Liver (tissue), 9 donors: ENCODE measurements around the gene IRAG1. TPM values are rescaled to one million over a fixed set of nuclear protein-coding genes. Genes with fewer than 3 reads are reported as not detected.

Experiments
- DNase-seq: peaks from one replicate; pipeline ENCODE4 v3.0.0-alpha.2; 2017; ENCODE audit warnings: low spot score
- H3K27ac ChIP-seq, 2 donors: one replicate each; pipeline ENCODE4 v1.7.0; 2013; ENCODE audit warnings: inconsistent platforms in 2 of 2, low read length in 2 of 2, control low read depth in 1 of 2, low read depth in 1 of 2, mild to moderate bottlenecking in 1 of 2
- H3K27me3 ChIP-seq, 4 donors: one replicate each; pipeline versions ENCODE4 v1.6.1 to v1.7.0; 2013; ENCODE audit warnings: low read length in 3 of 4, inconsistent platforms in 1 of 4, mild to moderate bottlenecking in 1 of 4, moderate library complexity in 1 of 4; ENCODE audit not compliant: control insufficient read depth in 4 of 4, insufficient read depth in 4 of 4
- H3K36me3 ChIP-seq, 4 donors: one replicate each; pipeline versions ENCODE4 v1.6.1 to v1.7.0; 2013; ENCODE audit warnings: low read length in 3 of 4, mild to moderate bottlenecking in 3 of 4, low read depth in 1 of 4, moderate library complexity in 1 of 4; ENCODE audit not compliant: control insufficient read depth in 4 of 4, insufficient read depth in 3 of 4
- H3K4me1 ChIP-seq, 4 donors: one replicate each; pipeline versions ENCODE4 v1.6.1 to v1.7.0; 2013; ENCODE audit warnings: low read length in 3 of 4, mild to moderate bottlenecking in 3 of 4, moderate library complexity in 1 of 4; ENCODE audit not compliant: control insufficient read depth in 4 of 4, insufficient read depth in 4 of 4
- H3K4me3 ChIP-seq, 3 donors: one replicate each; pipeline versions ENCODE4 v1.6.1 to v1.7.0; 2013; ENCODE audit warnings: low read length in 3 of 3, control low read depth in 1 of 3, low read depth in 1 of 3, mild to moderate bottlenecking in 1 of 3
- H3K9ac ChIP-seq, 2 donors: one replicate each; pipeline ENCODE4 v1.7.0; 2013; ENCODE audit warnings: low read length in 2 of 2, mild to moderate bottlenecking in 2 of 2, moderate library complexity in 2 of 2, control low read depth in 1 of 2, low read depth in 1 of 2
- H3K9me3 ChIP-seq, 4 donors: one replicate each; pipeline versions ENCODE4 v1.6.1 to v1.7.0; 2013; ENCODE audit warnings: low read length in 3 of 4; ENCODE audit not compliant: control insufficient read depth in 4 of 4
- ATF3 ChIP-seq: IDR thresholded peaks from 2 replicates; pipeline ENCODE4 v1.6.1; 2016; ENCODE audit warnings: antibody characterized with exemption
- EGR1 ChIP-seq, 2 donors: IDR thresholded peaks; 2 replicates each; pipeline ENCODE4 v1.6.1; 2016 to 2018; ENCODE audit warnings: antibody characterized with exemption in 2 of 2, low read depth in 2 of 2
- FOXA1 ChIP-seq: IDR thresholded peaks from 2 replicates; pipeline ENCODE4 v1.6.1; 2016; ENCODE audit warnings: antibody characterized with exemption
- FOXA2 ChIP-seq: IDR thresholded peaks from 2 replicates; pipeline ENCODE4 v1.6.1; 2016; ENCODE audit warnings: antibody characterized with exemption
- GABPA ChIP-seq, 2 donors: IDR thresholded peaks in 1 of 2; conservative IDR thresholded peaks in 1 of 2; 2 replicates each; pipeline ENCODE4 v1.6.1; 2016; ENCODE audit warnings: antibody characterized with exemption in 2 of 2, mild to moderate bottlenecking in 1 of 2, moderate library complexity in 1 of 2
- HNF4A ChIP-seq, 2 donors: conservative IDR thresholded peaks; 2 replicates each; pipeline ENCODE4 v1.6.1; 2016; ENCODE audit warnings: antibody characterized with exemption in 2 of 2, mild to moderate bottlenecking in 2 of 2
- HNF4G ChIP-seq: IDR thresholded peaks from 2 replicates; pipeline ENCODE4 v1.6.1; 2016; ENCODE audit warnings: antibody characterized with exemption
- JUND ChIP-seq, 2 donors: IDR thresholded peaks; 2 replicates each; pipeline ENCODE4 v1.6.1; 2016; ENCODE audit warnings: antibody characterized with exemption in 2 of 2
- NR2F2 ChIP-seq: IDR thresholded peaks from 2 replicates; pipeline ENCODE4 v1.6.1; 2016; ENCODE audit warnings: antibody characterized with exemption
- RAD21 ChIP-seq, 2 donors: IDR thresholded peaks; 2 replicates each; pipeline ENCODE4 v1.6.1; 2016; ENCODE audit warnings: antibody characterized with exemption in 2 of 2, mild to moderate bottlenecking in 2 of 2
- RXRA ChIP-seq, 2 donors: IDR thresholded peaks; 2 replicates each; pipeline ENCODE4 v1.6.1; 2017 to 2018; ENCODE audit warnings: antibody characterized with exemption in 2 of 2, mild to moderate bottlenecking in 1 of 2
- SP1 ChIP-seq: IDR thresholded peaks from 2 replicates; pipeline ENCODE4 v1.6.1; 2018; ENCODE audit warnings: antibody characterized with exemption, mild to moderate bottlenecking
- TAF1 ChIP-seq: conservative IDR thresholded peaks from 2 replicates; pipeline ENCODE4 v1.6.1; 2016; ENCODE audit warnings: antibody characterized with exemption, mild to moderate bottlenecking
- YY1 ChIP-seq: IDR thresholded peaks from 2 replicates; pipeline ENCODE4 v1.6.1; 2016; ENCODE audit warnings: antibody characterized with exemption, mild to moderate bottlenecking
- ZBTB33 ChIP-seq: IDR thresholded peaks from 2 replicates; pipeline ENCODE4 v1.6.1; 2016; ENCODE audit warnings: antibody characterized with exemption
- WGBS: extraction: QIAGEN DNeasy Blood & Tissue Kit; methylation state at CpG from one replicate; pipeline ENCODE4 v1.1.7; 2013; 5-methylcytosine and 5-hydroxymethylcytosine counted together
- polyA plus RNA-seq, 2 donors: library from polyadenylated mRNA; stranded (reverse) in 1 of 2; unstranded in 1 of 2; fragments of 200-250 nt in 1 of 2; fragments of >200 nt in 1 of 2; fragmentation: Nextera tagmentation in 1 of 2; extraction: Ambion mirVana in 1 of 2; gene quantifications; one replicate each; pipeline versions ENCODE4 v1.2.1 to v1.2.3, GENCODE V29; 2013 to 2015
- total RNA-seq, 2 donors: library from RNA; depleted of rRNA; stranded (reverse); fragments of >200 nt; gene quantifications; one replicate each; pipeline ENCODE4 v1.2.3, GENCODE V29; 2014
- TF ChIP-seq, protein P1 (sequence below): IDR thresholded peaks from 2 replicates; pipeline ENCODE4 v1.6.1; 2016; ENCODE audit warnings: antibody characterized with exemption
- TF ChIP-seq, protein P2 (sequence below): fragments of 150-350 bp; IDR thresholded peaks from 2 replicates; pipeline ENCODE4 v1.5.1; 2017; ENCODE audit warnings: improper control_type of control experiment, low read depth, low read length; ENCODE audit not compliant: missing input control
- TF ChIP-seq, protein P3 (sequence below): IDR thresholded peaks from 2 replicates; pipeline ENCODE4 v1.6.1; 2016; ENCODE audit warnings: antibody characterized with exemption, mild to moderate bottlenecking
- donor health status: healthy.
- donor health status: healthy.
- donor health status: healthy.
- donor health status: healthy.
- donor health status: healthy.

Gene IRAG1
- total and polyA plus RNA-seq, 4 donors = 0.29 to 4.4 (median 2.0) TPM

DNA sequence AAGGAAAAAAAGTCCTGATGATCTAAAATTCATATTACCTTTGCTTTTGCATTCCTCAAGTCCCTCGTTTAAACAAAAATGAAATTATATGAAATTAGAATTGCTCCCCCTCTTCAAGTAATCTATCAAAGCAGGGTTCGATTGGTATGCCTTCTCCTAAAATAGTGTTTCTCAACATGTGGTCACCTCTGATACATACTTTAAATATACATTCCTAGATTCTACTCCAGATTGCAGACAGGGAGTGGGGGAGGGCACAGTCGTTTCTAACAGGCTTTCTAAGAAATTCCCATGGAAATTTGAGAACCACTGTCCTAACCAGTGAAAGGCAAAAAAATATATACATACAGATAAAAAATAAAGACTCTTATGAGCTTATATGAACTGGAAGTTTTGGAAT lies 22.6 kb upstream of the IRAG1 start:
- H3K9ac ChIP-seq = no peak overlapping the region
- no peak for TF ChIP-seq EGR1 (IDR thresholded peaks at IDR 0.05; ENCODE audit: low read depth in 2 of 2)
- no peak for TF ChIP-seq ZBTB33
- TF ChIP-seq RAD21 (IDR thresholded peaks at IDR 0.05) = no peak
- 53% methylated on average over 3 of the region's 3 CpGs for WGBS
- no peaks in the 10 kb centered on the region for H3K4me1 ChIP-seq
- H3K27me3 ChIP-seq = no peaks in the 10 kb centered on the region
- H3K4me3 ChIP-seq = no peak overlapping the region
- H3K9me3 ChIP-seq = no peaks in the 10 kb centered on the region
- no peaks in the 10 kb centered on the region for H3K36me3 ChIP-seq
- H3K27ac ChIP-seq = no peak overlapping the region
- no peak for DNase-seq

- DNase-seq = no peak
- no peaks in the 10 kb centered on the region for H3K36me3 ChIP-seq
- no peaks in the 10 kb centered on the region for H3K9me3 ChIP-seq
- TF ChIP-seq RAD21 (IDR thresholded peaks at IDR 0.05) (no peak), RXRA (IDR thresholded peaks at IDR 0.05) (no peak), EGR1 (IDR thresholded peaks at IDR 0.05; ENCODE audit: low read depth in 2 of 2) (no peak), FOXA1 (no peak), FOXA2 (no peak), NR2F2 (no peak), HNF4G (no peak), YY1 (no peak), GABPA (IDR thresholded peaks at IDR 0.05 in 1 of 2, conservative IDR thresholded peaks at IDR 0.05 in 1 of 2) (no peak), HNF4A (conservative IDR thresholded peaks at IDR 0.05) (no peak), ATF3 (no peak), SP1 (no peak), JUND (IDR thresholded peaks at IDR 0.05) (no peak), TAF1 (no peak), ZBTB33 (no peak)
- TF ChIP-seq, protein P1, sequence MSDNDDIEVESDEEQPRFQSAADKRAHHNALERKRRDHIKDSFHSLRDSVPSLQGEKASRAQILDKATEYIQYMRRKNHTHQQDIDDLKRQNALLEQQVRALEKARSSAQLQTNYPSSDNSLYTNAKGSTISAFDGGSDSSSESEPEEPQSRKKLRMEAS = no peak
- TF ChIP-seq, protein P2, sequence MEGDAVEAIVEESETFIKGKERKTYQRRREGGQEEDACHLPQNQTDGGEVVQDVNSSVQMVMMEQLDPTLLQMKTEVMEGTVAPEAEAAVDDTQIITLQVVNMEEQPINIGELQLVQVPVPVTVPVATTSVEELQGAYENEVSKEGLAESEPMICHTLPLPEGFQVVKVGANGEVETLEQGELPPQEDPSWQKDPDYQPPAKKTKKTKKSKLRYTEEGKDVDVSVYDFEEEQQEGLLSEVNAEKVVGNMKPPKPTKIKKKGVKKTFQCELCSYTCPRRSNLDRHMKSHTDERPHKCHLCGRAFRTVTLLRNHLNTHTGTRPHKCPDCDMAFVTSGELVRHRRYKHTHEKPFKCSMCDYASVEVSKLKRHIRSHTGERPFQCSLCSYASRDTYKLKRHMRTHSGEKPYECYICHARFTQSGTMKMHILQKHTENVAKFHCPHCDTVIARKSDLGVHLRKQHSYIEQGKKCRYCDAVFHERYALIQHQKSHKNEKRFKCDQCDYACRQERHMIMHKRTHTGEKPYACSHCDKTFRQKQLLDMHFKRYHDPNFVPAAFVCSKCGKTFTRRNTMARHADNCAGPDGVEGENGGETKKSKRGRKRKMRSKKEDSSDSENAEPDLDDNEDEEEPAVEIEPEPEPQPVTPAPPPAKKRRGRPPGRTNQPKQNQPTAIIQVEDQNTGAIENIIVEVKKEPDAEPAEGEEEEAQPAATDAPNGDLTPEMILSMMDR = no peak
- TF ChIP-seq, protein P3, sequence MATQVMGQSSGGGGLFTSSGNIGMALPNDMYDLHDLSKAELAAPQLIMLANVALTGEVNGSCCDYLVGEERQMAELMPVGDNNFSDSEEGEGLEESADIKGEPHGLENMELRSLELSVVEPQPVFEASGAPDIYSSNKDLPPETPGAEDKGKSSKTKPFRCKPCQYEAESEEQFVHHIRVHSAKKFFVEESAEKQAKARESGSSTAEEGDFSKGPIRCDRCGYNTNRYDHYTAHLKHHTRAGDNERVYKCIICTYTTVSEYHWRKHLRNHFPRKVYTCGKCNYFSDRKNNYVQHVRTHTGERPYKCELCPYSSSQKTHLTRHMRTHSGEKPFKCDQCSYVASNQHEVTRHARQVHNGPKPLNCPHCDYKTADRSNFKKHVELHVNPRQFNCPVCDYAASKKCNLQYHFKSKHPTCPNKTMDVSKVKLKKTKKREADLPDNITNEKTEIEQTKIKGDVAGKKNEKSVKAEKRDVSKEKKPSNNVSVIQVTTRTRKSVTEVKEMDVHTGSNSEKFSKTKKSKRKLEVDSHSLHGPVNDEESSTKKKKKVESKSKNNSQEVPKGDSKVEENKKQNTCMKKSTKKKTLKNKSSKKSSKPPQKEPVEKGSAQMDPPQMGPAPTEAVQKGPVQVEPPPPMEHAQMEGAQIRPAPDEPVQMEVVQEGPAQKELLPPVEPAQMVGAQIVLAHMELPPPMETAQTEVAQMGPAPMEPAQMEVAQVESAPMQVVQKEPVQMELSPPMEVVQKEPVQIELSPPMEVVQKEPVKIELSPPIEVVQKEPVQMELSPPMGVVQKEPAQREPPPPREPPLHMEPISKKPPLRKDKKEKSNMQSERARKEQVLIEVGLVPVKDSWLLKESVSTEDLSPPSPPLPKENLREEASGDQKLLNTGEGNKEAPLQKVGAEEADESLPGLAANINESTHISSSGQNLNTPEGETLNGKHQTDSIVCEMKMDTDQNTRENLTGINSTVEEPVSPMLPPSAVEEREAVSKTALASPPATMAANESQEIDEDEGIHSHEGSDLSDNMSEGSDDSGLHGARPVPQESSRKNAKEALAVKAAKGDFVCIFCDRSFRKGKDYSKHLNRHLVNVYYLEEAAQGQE = no peak
- no peak overlapping the region for H3K9ac ChIP-seq
- no peaks in the 10 kb centered on the region for H3K4me1 ChIP-seq
- WGBS = 76% methylated on average over 4 of the region's 4 CpGs
- no peak overlapping the region for H3K27ac ChIP-seq
- no peak overlapping the region for H3K4me3 ChIP-seq
- H3K27me3 ChIP-seq = no peaks in the 10 kb centered on the region
Measured at GRCh38 chr11:10715571-10715970, 22.0 kb upstream of the IRAG1 start.
